Activated T-helper 1 cell treated with Interleukin-2 at 50 U/mL for 16 hours (primary cell): ENCODE data around the gene IPMK.

Experiments
- DNase-seq: peaks from one replicate; pipeline ENCODE4 v3.0.0-alpha.2; 2020; ENCODE audit warnings: low read depth

The IPMK gene

DNA sequence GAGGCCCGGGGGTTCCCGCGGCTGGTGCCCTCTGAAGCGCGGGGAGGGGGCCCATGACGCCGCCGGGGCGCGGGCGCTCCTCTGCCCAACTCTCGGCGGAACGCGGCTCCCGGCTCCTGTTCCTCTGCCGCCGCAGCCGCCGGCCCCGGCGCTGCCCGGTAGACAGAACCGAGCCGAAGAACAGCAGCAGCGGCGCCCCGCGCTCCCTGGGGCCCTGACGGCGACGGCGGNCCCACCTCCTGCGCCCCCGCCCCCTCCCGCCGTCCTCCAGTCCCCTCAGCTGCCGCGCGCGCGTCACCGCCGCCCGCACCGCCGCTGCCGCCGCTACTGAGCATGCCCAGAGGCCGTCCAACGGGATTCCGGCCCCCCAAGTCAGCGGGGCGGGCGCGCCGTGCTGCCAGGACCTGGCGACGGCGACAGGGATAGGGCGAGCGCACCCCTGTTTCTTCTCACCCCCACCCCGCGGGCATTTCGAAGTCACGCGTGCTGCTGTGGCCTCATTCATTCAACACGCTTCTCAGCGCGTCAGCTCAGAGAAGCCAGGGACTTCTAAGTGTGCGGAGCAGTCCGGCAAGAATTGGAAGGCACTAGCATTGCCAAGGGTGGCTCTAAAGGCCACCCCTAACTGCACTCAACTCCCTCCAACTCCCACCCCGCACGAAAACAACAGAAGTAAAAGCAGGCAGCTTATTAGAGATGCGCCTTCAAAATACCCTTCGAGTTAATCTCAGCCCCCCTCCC, at the start of gene IPMK:
Gene IPMK (minus strand): TSS at position 182 of the 741 bp plus-strand sequence. CDS start 283 bp downstream, outside the sequence.
- DNase-seq = peak; percentile 94

DNA sequence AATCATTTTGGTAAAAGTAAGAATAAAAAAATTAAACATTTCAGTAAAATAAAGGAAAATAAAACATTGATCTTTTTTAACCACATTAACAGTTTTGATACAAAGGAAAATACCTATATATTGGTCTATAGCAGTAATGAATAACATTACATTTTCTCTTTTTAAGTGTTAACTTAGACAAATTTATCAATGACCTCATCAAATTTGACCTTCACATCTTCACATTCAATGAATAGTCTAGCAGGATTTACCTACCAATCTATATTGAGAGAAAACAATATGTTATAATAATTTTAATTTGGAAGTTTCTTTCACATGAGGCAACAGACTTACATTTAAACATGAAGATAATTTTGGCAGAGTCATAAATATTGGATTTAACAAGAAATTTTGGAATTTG, 49.2 kb upstream of the IPMK start:
- DNase-seq = no peak

DNA sequence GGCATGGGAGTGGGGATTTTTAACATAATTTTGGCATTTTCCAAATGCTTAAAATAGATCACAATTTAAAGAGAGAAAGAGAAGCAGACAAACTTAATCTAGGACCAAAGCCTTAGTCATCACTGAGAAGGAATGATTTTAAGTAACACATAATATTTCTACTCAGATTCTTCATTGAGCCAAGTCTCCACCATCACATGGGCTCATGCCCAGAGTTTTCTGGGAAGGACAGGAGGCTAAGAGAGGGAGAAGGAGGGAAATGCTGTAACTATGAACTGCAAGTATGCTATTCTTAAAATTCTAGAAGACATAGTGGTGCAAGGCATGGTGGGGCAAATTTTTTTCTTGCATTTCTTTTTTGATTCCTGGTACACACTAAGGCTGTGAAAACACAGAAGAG, 43.3 kb upstream of the IPMK start:
- DNase-seq = no peak

DNA sequence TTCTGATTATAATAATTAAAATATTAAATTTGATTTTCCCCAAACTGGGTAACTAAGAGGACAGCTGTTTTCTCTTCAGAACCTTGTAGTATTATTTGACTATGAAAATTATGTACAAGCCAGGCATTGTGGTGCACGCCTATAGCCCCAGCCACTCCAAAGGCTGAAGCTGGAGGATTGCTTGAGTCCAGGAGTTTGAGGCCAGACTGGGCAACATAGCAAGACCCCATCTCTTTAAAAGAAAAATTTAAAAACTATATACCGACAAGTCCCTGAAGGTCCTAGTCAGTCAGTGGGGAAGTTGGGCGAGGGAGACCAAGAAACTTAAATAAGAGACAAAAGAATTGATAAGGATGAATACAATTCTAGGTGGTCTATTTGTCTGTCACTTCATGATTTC, 40.0 kb upstream of the IPMK start:
- DNase-seq = no peak

DNA sequence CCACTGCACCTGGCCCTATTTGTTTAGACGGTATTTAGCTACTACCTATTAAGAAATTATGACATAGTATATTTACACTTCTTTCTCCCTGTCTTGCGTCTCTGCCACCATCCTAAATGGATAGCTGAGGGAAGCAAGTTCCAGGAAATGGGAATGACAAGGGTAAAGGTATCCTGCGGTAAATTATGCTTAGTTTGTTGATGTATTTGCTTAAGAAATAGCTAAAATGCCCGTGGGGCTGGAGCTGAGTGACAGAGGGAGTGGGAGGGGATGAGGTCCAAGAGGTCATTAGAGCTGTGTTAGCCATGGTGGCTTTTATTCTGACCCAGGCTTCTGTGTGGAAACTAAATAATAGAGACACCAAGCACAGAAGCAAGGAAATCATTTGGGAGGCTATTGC, 38.1 kb upstream of the IPMK start:
- DNase-seq = no peak

DNA sequence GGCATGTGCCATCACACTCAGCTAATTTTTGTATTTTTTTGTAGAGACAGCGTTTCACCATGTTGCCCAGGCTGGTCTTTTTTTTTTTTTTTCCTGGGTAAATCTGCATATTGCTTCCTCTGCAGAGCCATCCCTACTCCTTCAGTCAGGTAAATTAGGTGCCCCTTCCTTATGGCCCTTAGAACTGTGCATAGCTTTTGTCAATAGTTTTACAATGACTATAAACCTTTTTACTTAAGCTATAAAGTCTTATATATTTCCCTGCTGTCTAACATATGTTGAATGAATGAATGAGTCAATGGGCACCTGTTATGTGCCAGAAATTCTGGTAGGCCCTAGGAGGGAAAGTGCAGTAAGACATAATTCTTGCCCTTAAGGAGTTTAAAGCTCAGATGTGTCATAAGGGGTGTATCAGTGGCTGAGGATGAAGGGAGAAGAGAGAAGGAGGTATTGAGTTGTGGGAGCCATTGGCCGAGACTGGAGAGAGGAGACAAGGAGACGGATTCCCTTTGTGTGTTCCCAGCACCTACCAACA, 36.5 kb upstream of the IPMK start:
- no peak for DNase-seq

DNA sequence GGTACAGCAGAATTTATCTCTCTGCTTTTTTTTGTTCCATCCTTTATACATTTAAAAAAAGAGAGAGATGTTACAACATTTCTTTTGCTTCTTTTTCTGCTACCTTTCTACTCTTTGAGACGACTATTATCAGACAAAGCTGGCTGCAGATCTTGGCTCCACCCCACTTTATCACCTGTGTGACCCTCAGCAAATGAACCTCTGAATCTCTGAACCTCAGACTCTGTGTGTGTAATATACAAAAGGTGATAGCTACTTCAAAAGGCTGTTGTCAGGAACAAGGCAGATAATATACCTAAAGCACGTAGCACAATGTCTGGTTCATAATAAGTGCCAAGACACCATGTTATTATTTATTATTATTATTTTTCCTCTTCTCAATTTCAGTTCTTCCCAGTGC, 34.6 kb upstream of the IPMK start:
- no peak for DNase-seq

DNA sequence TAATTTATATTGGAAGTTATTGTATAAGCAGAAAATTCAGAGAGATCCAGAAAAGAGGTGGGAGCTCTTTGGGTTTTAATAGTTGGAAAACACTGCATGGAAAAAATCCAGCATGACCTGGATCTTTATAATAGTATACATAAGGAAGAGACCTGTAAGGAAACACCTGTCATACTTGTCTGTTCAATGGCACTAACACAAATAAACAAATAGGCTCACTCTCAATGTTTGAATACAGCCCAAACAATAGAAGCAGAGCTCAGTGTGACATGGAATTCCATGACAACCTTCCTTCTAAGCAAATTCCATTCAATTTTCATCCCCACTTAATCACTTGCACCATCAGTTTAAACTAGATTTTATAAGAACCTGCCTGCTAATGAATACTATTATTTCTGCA, 33.0 kb upstream of the IPMK start:
- no peak for DNase-seq

DNA sequence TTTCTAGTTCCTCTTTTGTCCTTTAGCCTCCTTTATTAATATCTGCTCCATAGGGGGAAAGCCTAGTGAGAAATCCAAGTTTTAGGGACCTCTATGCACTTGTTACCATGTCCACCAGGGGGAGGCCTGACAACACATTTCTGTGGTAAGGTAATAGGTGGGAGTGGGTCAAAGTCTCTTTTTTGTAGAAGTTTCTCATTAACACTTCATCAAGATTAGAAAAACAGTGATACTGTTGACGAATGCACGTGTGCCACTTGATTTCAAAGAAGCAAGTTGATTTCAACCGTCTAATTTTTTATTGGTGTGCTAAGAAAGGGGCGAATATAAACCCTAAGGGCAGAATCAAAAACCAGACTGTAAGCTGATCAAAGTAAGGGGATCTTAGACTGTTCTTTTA, 31.9 kb upstream of the IPMK start:
- peak; percentile 11 for DNase-seq

DNA sequence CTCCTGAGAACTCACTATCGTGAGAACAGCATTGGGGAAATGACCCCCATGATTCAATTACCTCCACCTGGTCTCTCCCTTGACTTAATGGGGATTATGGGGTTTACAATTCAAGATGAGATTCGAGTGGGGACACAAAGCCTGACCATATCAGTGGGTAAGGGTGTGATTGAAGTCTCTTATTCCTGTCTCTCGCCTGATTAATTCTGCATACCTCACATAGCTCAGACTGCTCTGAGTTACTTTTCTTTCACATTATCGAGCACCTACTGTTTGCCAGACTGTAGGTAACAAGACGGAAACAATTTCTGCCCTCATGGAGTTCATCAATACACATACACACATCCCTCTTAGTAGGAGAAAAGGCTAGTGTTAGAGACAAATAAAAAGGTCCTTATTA, 26.3 kb upstream of the IPMK start:
- no peak for DNase-seq

DNA sequence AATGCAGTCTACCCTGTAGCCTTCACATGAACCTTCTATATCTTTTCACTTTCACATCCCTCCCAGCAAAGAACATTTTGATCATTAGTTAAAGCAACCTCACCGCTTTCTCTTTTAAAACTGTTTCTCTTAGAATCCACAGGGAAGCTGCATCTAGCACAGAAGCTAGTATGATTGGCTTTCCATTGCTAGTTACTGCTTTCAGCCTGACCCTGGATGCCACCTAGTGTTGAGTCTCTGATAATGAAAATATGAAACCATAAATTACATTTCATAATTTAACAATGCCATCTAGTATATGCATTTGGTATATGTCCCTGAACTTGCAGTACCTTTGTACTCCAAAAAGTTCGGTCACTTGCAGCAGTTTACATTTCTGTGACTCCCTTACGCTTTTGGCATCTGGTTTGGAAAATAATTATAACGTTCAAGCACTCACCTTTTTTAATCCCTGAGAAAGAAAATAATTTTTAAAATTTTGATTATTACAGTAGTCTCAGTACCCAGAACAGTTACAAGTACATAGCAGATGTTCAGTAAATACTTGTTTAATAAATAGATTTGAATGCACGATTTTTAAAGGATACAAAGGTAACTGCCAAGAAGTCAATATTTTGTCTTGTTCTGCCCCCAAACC, 24.0 kb upstream of the IPMK start:
- DNase-seq = no peak

DNA sequence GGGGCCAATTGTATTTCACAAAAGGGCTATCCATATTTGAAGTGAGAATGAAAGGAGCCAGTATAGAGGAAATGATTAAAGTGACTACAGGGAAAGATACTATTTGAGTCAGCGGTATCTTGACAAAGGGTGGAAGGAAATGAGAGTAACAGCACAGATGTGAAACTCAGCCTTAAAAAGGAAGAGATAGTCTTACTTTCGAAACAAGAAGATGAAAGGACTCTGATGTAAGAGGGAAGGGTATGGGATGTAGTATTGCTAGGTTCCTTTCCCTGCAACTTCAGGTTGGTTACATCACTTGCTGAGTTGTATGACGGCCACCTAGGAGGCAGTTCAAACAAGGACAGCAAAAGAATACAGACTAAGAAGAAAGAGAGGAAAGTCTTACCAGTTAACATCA, 14.9 kb upstream of the IPMK start:
- no peak for DNase-seq

DNA sequence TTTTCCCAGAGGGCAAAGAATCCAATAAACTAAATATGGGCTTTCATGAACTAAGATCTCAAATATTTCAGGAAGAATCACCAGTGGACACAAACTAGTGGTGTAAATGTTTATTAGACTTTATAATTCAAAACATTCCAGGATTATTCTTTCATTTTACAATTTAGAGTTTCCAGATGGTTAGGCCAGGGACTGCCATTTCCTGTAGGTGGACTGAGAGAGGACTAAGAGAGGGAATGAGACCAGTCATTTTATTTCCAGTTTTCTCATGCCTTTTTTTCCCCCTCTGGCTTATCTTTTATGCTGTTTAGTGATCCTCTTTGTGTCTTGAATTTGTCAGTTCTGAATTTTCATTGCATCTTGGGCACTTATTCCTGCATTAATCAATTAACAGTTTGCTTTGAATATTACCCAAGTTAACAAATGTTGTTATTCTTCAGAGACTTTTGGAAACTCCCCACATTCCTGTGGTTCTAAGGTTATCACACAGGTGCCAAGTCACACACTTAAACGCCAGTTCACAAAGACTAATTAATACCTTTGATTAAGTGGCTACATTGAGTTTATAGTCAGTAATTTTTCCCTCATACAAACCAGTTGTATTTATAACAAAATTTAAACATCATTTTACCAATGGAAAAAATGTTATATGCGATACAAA, 13.5 kb upstream of the IPMK start:
- DNase-seq = no peak

DNA sequence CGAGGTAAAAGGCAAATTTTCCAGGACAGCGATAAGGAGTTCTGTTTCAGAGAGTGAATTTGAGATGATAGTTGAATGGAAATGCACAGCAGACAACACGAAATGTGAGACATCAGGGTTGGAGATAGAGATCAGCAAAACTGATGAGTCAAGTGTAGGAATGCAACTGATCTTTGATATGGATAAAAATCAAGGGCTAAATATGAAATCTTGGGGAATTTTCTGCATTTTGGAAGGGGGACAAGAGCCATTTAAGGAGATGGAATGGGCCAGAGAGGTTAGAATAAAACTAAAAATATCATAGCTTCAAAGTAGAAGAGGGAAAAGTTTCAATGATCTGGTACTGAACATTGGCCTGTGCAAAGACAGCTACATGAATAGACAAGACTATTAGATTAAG, 12.8 kb upstream of the IPMK start:
- no peak for DNase-seq

DNA sequence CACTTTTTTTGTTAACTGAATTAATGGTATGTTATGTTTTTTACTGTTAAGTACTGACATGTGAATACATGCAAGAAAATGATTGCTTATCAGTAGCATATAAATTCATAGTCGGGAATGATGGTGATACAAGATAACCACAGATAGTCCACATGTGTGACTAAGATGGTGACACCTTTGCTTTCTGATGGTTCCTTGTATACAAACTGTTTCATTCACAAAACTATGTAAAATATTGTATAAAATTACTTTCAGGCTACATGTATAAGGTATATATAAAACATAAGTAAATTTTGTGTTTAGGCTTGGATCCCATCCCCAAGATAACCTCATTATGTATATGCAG, 11.2 kb upstream of the IPMK start:
- DNase-seq = no peak

DNA sequence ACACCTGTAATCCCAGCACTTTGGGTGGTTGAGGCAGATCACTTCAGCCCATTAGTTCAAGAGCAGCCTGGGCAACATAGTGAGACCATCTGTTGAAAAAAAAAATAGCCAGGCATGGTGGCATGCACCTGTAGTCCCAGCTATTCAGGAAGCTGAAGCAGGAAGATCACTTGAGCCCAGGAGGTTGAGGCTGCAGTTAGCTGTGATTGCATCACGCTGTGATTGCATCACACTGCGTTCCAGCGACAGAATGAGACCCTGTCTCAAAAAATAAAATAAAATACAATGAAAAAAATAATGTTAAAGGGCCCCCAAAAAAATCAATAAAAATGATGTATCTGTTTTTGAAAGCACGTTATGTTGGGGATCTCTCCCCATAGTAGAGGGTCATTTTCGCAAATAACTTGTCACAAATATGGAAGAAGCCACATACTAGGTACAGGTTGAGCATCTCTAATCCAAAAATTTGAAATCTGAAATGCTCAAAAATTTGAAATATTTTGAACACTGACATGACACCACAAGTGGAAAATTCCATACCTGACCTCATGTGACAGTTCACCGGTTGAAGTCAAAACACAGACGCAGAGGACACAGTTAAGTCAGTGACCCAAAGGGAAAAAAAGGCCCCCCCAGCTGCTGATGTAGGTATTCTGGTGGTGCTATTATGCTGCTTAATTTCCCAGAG, 10.7 kb upstream of the IPMK start:
- DNase-seq = no peak

DNA sequence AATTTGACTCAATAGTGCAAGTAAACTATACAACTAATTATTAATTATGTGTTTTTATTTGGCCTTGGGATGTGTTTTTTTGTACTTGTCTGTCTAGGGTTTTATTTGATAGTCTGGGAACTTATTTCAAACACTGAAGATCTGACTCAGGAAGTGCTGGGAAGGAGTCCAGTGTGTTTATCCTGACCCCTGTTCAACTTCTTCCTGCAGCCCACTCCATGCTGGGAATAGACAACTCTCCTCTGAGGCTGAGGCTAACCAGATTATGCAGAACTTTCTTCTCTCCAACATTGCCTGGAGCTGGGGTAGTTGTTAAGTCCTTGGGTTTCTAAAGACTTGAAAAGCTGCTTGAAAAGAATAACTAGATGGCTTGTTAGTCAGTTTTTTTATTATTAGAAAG, 8.2 kb upstream of the IPMK start:
- DNase-seq = no peak

DNA sequence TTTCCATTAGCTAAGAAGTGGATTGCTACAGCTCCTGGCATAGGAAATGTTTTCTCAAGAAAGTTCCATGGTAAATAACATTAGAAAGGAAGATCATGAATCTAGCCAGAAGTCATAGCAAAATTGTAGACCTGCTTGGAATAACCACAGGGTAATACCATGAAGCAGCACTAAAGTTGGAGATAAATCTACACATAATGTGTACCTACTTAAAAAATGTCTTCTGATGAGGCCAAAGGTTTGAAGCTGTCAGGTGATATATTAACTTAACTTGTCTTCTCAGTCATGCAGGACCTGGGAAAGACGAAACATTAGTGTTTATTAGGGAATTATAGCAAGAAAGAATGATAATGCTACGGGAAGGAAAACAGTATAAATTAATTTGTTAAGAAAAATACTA, 7.6 kb upstream of the IPMK start:
- DNase-seq = no peak

DNA sequence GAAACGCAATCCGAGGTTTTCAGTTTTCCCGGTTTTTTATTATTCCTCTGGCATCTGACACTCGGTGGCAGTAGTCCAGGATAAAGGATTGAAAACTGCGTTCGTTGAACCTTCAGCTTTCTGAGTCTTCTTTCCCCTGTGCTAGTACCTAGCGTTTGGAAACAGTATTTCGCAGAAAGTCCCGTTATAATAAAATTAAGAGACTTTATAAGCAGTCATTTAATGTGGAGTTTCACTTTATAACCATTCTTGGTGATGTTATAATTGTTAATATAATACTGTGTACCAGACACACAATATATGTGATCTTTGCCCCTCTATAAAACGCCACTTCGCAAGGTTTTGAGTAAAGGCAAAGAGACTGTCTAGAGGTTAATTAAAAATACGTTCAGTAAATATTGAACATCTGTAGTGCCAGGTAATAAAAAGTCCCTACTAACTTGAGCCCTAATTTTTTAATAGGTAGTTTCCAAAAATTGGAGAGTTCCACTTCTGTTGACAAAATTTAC, 2.1 kb upstream of the IPMK start:
- no peak for DNase-seq

DNA sequence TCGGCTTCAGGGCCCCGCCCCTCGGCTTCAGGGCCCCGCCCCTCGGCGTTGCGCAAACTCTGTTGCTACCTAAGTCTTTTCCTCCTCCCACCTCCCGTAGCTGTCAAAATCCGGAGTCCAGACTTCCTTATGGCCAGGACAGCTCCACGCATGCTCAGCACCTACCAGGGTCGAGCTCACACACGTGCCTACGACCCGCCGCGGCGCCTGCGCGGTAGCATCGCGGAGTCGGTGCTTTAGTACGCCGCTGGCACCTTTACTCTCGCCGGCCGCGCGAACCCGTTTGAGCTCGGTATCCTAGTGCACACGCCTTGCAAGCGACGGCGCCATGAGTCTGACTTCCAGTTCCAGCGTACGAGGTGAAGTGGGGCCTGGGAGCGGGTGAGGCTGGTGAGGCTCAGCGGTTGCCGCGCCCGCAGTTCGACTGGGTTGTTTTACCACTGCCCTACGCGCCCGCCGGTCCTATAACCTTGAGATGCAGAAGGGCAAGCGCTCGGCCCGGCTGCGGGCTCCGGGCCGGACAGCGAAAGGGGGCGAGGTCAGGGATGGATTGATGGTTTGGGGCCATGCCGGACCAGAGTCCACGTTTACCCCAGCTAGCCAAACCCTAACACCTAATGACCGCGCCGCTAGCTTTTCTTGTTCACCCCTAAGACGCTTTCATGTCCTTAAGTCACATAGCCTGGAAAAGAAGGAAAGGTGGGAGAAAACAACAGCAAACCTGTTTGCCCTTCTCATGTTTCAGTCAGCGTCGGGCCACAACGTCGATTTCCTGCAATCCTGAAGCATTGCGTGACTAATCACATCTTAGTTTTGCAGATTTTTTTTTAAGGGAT, 1.5 kb upstream of the IPMK start, which contains the start of gene CISD1:
Gene CISD1 (plus strand): TSS at position 217 of the 836 bp plus-strand sequence. CDS start 112 bp downstream, at position 329.
- DNase-seq = peak; percentile 86

DNA sequence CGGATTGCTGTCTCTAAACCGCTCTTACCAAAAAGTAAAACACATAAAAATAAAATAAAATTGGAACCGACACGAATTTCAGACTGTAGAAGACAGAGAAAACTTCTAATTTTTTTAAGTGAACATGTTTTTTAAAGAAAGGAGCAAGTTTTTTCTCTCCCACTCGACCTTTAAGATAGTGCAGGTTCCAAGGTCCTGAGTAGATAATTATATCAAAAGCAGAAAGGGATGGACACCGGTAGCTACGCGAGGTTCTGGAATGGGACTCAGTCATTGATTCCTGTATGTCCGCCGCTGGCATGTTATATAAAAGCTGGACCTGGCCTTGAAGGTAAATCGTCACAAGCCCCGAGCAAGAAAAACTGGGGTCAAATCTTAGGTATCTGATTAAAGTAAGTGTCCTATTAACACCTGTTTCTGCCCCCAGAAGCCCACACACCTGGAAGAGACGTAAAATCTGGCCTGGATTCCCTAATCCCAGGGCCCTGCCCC, 806 bp upstream of the IPMK start:
- no peak for DNase-seq
